HEK293 (cell line): ENCODE measurements around the gene SFT2D3.

Experiments
- CTCF ChIA-PET: fragments of 350-600 bp; formaldehyde crosslinking; extraction: SDS; loops from one replicate; lab custom pipeline; 2021; ENCODE audit warnings: antibody characterized with exemption; lab: Yijun Ruan, JAX
- POLR2A ChIA-PET: fragments of 300-600 bp; formaldehyde crosslinking; extraction: SDS; loops from one replicate; lab custom pipeline; 2020; ENCODE audit warnings: antibody characterized with exemption, inconsistent platforms; lab: Yijun Ruan, JAX
- H3K27ac ChIP-seq: fragments of 200-500 bp; sonication (Bioruptor generic); 2 replicates; pipeline ENCODE4 v1.5.1; 2014; ENCODE audit warnings: low read depth, low read length, control low read depth, inconsistent platforms; ENCODE audit errors: extremely low read depth
- H3K36me3 ChIP-seq, 2 experiments: fragments of 200-500 bp in 1 of 2; sonication (Bioruptor generic) in 1 of 2; 1 replicate in 1 of 2; 2 replicates in 1 of 2; pipeline ENCODE4 v1.5.1; 2014 to 2017; ENCODE audit warnings: inconsistent platforms in 2 of 2, low read length in 2 of 2; ENCODE audit not compliant: control insufficient read depth in 2 of 2, insufficient read depth in 1 of 2
- H3K4me1 ChIP-seq: fragments of 200-500 bp; sonication (Bioruptor generic); 2 replicates; pipeline ENCODE4 v1.5.1; 2014; ENCODE audit warnings: mild to moderate bottlenecking, low read length, inconsistent platforms; ENCODE audit not compliant: control insufficient read depth, insufficient read depth
- H3K4me3 ChIP-seq: 2 replicates; pipeline ENCODE4 v1.5.1; 2011; ENCODE audit warnings: low read depth, mild to moderate bottlenecking, control low read depth, low read length, moderate library complexity
- H3K9me3 ChIP-seq: fragments of 200-500 bp; sonication (Bioruptor generic); 2 replicates; pipeline ENCODE4 v1.5.1; 2014; ENCODE audit warnings: low read depth, low read length, inconsistent platforms; ENCODE audit not compliant: control insufficient read depth, insufficient read depth
- MEIS1 ChIP-seq: sonication (generic); formaldehyde crosslinking; IDR thresholded peaks from 2 replicates; pipeline ENCODE4 v1.8.1; 2022; ENCODE audit warnings: missing genetic modification reagents, mild to moderate bottlenecking, borderline replicate concordance
- SETDB1 ChIP-seq: IDR thresholded peaks from one replicate; pipeline ENCODE4 v1.6.1; 2017; ENCODE audit warnings: mild to moderate bottlenecking, low read length, moderate library complexity, mixed read lengths; ENCODE audit not compliant: insufficient read length
- ZNF146 ChIP-seq: fragments of 450-650 bp; formaldehyde crosslinking; IDR thresholded peaks from 2 replicates; pipeline ENCODE4 v1.5.1; 2016; ENCODE audit warnings: missing biosample characterization, missing genetic modification characterization
- ZNF16 ChIP-seq: fragments of 450-650 bp; formaldehyde crosslinking; IDR thresholded peaks from 2 replicates; pipeline ENCODE4 v1.5.1; 2016; ENCODE audit warnings: low read depth, missing biosample characterization, missing genetic modification characterization
- ZNF394 ChIP-seq: fragments of 450-650 bp; formaldehyde crosslinking; IDR thresholded peaks from 2 replicates; pipeline ENCODE4 v1.5.1; 2016; ENCODE audit warnings: missing biosample characterization, missing genetic modification characterization, mild to moderate bottlenecking, moderate library complexity, borderline replicate concordance
- ZNF677 ChIP-seq: fragments of 450-650 bp; IDR thresholded peaks from 2 replicates; pipeline ENCODE4 v1.5.0; 2018; ENCODE audit warnings: missing biosample characterization, mild to moderate bottlenecking, missing genetic modification characterization, moderate library complexity
- ZSCAN16 ChIP-seq: fragments of 450-650 bp; formaldehyde crosslinking; IDR thresholded peaks from 2 replicates; pipeline ENCODE4 v1.5.1; 2016; ENCODE audit warnings: missing biosample characterization, missing genetic modification characterization
- ZSCAN23 ChIP-seq: fragments of 450-650 bp; formaldehyde crosslinking; IDR thresholded peaks from 2 replicates; pipeline ENCODE4 v1.5.1; 2016; ENCODE audit warnings: missing biosample characterization, missing genetic modification characterization
- TF ChIP-seq, protein P1 (sequence below): fragments of 450-650 bp; IDR thresholded peaks from 2 replicates; pipeline ENCODE4 v1.5.1; 2018; ENCODE audit warnings: missing biosample characterization, mild to moderate bottlenecking, missing genetic modification characterization
- TF ChIP-seq, protein P2 (sequence below): fragments of 450-650 bp; formaldehyde crosslinking; IDR thresholded peaks from 2 replicates; pipeline ENCODE4 v1.5.1; 2016; ENCODE audit warnings: missing biosample characterization, missing genetic modification characterization
- TF ChIP-seq, protein P3 (sequence below): fragments of 450-650 bp; formaldehyde crosslinking; IDR thresholded peaks from 2 replicates; pipeline ENCODE4 v1.5.1; 2017; ENCODE audit warnings: missing biosample characterization, missing genetic modification characterization
- TF ChIP-seq, protein P4 (sequence below): fragments of 450-650 bp; formaldehyde crosslinking; IDR thresholded peaks from 2 replicates; pipeline ENCODE4 v1.5.1; 2016; ENCODE audit warnings: missing biosample characterization, missing genetic modification characterization

SFT2D3 gene

DNA sequence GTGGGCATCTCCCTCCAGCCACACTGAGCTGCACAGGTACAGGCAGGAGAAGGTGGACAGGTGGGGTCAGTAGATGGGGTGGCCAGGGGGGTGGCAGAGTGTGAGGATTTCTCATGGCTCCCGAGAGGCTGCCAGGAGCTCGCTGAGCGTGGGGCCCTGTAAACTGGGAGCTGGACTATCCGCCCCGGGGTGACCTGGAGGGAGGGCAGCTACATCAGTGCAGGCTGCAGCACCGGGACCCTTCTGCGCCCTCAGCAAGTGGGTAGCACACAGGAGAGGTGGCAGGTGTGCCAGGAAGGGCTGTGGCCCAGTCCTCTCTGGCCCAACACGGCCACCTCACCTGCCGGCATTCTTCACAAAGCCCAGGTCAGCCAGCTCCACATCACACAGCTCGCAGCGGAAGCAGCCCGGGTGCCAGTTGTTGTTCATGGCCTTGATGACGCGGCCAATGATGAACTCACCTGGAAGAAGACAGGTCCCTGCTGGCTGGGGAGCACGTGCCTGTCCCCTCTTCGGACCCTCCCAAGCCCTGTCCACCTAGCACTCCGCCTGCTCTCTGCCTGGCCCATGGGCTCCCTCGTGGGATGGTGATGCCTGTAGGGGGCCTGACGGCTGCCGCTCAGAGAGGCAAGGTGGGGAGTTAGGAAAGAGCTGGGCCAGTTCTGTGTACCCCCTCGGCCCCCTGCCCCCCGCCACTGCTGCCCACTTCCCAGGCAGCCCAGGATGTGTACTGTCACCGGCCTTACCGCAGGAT is 47.0 kb upstream of the SFT2D3 start:
- Histone ChIP-seq H3K4me3 (no peak overlapping the region), H3K36me3 (no peaks in the 10 kb centered on the region), H3K27ac (no peak overlapping the region), H3K9me3 (no peaks in the 10 kb centered on the region), H3K4me1 (no peaks in the 10 kb centered on the region)
- ChIA-PET POLR2A (interaction anchor here (2.0 kb wide), 1 partner anchor 63 kb away, joined by 4 read pairs; no protein-coding TSS in a partner anchor), CTCF (interaction anchor here (0.7 to 4.3 kb wide), 2 partner anchors 63 to 120 kb away, joined by 3 to 37 read pairs; no protein-coding TSS in a partner anchor)
- no peak for TF ChIP-seq ZSCAN23 (tag by site-specific recombination)
- no peak for TF ChIP-seq ZNF146 (tag by site-specific recombination)
- TF ChIP-seq ZNF677 (tag by site-specific recombination), result no peak
- TF ChIP-seq, protein P1, sequence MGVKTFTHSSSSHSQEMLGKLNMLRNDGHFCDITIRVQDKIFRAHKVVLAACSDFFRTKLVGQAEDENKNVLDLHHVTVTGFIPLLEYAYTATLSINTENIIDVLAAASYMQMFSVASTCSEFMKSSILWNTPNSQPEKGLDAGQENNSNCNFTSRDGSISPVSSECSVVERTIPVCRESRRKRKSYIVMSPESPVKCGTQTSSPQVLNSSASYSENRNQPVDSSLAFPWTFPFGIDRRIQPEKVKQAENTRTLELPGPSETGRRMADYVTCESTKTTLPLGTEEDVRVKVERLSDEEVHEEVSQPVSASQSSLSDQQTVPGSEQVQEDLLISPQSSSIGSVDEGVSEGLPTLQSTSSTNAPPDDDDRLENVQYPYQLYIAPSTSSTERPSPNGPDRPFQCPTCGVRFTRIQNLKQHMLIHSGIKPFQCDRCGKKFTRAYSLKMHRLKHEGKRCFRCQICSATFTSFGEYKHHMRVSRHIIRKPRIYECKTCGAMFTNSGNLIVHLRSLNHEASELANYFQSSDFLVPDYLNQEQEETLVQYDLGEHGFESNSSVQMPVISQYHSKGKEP (tag by site-specific recombination), result no peak
- TF ChIP-seq ZNF394 (tag by site-specific recombination), result no peak
- TF ChIP-seq ZSCAN16, result no peak
- TF ChIP-seq MEIS1 (CRISPR knock-in tag), result no peak
- TF ChIP-seq, protein P2, sequence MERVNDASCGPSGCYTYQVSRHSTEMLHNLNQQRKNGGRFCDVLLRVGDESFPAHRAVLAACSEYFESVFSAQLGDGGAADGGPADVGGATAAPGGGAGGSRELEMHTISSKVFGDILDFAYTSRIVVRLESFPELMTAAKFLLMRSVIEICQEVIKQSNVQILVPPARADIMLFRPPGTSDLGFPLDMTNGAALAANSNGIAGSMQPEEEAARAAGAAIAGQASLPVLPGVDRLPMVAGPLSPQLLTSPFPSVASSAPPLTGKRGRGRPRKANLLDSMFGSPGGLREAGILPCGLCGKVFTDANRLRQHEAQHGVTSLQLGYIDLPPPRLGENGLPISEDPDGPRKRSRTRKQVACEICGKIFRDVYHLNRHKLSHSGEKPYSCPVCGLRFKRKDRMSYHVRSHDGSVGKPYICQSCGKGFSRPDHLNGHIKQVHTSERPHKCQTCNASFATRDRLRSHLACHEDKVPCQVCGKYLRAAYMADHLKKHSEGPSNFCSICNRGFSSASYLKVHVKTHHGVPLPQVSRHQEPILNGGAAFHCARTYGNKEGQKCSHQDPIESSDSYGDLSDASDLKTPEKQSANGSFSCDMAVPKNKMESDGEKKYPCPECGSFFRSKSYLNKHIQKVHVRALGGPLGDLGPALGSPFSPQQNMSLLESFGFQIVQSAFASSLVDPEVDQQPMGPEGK (tag by site-specific recombination), result no peak
- TF ChIP-seq SETDB1, result no peak
- TF ChIP-seq, protein P3, sequence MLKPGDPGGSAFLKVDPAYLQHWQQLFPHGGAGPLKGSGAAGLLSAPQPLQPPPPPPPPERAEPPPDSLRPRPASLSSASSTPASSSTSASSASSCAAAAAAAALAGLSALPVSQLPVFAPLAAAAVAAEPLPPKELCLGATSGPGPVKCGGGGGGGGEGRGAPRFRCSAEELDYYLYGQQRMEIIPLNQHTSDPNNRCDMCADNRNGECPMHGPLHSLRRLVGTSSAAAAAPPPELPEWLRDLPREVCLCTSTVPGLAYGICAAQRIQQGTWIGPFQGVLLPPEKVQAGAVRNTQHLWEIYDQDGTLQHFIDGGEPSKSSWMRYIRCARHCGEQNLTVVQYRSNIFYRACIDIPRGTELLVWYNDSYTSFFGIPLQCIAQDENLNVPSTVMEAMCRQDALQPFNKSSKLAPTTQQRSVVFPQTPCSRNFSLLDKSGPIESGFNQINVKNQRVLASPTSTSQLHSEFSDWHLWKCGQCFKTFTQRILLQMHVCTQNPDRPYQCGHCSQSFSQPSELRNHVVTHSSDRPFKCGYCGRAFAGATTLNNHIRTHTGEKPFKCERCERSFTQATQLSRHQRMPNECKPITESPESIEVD (tag by site-specific recombination), result no peak
- TF ChIP-seq, all 188 proteins: peak for 0

DNA sequence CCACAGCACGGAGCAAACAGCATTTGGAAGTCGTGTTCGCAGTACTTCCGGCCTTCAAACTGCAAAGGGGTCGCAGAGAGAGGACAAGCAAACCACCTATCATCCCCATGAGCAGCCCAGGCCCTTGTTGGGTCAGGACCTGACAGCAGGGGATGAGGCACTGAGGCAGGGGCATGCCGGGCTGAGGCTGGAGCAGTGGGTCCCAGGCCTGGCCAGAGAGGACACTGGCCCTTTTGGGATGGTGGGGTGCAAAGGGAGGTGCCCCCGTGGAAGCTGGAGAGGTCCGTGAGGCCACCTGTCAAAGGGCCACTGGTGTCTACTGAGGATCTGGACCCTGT is 46.5 kb upstream of the SFT2D3 start:
- no peak overlapping the region for H3K4me3 ChIP-seq
- TF ChIP-seq, protein P4, sequence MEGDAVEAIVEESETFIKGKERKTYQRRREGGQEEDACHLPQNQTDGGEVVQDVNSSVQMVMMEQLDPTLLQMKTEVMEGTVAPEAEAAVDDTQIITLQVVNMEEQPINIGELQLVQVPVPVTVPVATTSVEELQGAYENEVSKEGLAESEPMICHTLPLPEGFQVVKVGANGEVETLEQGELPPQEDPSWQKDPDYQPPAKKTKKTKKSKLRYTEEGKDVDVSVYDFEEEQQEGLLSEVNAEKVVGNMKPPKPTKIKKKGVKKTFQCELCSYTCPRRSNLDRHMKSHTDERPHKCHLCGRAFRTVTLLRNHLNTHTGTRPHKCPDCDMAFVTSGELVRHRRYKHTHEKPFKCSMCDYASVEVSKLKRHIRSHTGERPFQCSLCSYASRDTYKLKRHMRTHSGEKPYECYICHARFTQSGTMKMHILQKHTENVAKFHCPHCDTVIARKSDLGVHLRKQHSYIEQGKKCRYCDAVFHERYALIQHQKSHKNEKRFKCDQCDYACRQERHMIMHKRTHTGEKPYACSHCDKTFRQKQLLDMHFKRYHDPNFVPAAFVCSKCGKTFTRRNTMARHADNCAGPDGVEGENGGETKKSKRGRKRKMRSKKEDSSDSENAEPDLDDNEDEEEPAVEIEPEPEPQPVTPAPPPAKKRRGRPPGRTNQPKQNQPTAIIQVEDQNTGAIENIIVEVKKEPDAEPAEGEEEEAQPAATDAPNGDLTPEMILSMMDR (tag by site-specific recombination), result no peak
- TF ChIP-seq ZNF16 (tag by site-specific recombination) (no peak), SETDB1 (no peak)
- TF ChIP-seq, all 188 proteins: peak for 0
- ChIA-PET POLR2A (interaction anchor here (2.0 kb wide), 1 partner anchor 63 kb away, joined by 4 read pairs; no protein-coding TSS in a partner anchor), CTCF (interaction anchor here (4.3 kb wide), 1 partner anchor 64 kb away, joined by 37 read pairs; no protein-coding TSS in a partner anchor)
- Histone ChIP-seq H3K27ac (no peak overlapping the region), H3K36me3 (no peaks in the 10 kb centered on the region), H3K4me1 (no peaks in the 10 kb centered on the region), H3K9me3 (no peaks in the 10 kb centered on the region)
